HTERT RPE-1 (cell line): ENCODE measurements around the gene DNAJB1.
"Not testable (repeated sequence)": the region's sequence is repeated elsewhere in the genome, so short reads cannot be mapped to it uniquely, and the experiment has no call there.

Source experiments
- in situ Hi-C: fragments of 300-500 bp; cut with MboI; formaldehyde crosslinking; loops from 4 replicates; pipeline ENCODE4 v1.14.3; 2020; ENCODE audit warnings: low sequenced_read_pairs

Gene DNAJB1

DNA sequence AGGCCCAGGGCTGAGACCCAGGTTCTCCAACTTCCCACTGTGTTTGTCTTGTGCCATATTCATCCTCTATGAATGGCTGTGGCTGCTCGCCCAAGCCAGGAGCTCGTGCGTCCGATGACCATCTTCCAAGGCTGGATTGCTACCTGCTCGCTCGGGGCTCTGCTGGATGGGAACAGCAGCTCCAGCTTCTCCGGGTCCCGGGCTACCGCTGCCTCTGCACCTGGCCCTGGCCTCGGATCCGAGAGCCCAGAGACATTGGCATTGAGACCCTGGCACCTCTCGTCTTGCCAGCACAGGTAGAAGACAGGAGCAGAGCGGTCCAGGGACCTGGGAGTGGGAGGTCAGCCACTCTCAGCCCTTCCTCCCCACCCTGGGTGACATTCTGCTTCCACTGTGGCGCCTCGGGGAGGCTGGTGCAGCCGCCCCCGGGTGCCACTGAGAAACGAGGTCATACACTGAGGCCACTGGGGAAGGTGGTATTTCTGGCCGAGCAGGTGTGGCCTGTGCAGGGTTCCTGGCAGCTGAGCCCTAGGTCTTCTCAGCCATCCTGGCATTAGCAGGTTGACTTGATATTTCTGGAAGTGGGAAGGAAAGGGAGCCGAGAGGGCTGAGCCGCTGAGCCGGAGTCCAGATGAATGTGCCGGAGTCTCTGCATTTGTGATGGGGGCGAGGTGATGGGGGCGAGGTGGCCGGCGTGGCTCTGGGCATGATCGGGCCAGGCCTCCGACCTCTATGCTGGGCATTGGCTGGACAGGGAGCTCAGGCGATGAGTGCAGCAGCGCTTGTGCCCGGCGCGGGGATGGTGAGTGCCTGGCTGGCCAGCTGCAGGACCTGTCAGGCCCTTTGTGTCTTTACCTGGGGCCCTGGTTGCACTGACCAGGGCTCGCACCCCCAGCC, 35.1 kb upstream of the DNAJB1 start:
- in situ Hi-C loops = no loop called here

DNA sequence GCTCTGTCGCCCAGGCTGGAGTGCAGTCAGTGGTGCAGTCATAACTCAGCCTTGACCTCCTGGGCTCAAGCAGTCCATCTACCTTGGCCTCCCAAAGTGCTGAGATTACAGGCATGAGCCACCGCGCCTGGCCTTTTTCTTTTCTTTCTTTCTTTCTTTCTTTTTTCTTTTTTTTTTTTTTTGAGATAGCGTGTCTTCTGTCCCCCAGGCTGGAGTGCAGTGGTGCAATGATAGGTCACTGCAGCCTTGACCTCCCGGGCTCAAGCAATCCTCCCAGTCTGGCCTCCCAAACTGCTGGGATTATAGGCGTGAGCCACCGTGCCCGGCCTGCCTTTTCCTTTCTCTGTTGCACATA, 33.8 kb upstream of the DNAJB1 start:
- in situ Hi-C loops = not testable (repeated sequence)

DNA sequence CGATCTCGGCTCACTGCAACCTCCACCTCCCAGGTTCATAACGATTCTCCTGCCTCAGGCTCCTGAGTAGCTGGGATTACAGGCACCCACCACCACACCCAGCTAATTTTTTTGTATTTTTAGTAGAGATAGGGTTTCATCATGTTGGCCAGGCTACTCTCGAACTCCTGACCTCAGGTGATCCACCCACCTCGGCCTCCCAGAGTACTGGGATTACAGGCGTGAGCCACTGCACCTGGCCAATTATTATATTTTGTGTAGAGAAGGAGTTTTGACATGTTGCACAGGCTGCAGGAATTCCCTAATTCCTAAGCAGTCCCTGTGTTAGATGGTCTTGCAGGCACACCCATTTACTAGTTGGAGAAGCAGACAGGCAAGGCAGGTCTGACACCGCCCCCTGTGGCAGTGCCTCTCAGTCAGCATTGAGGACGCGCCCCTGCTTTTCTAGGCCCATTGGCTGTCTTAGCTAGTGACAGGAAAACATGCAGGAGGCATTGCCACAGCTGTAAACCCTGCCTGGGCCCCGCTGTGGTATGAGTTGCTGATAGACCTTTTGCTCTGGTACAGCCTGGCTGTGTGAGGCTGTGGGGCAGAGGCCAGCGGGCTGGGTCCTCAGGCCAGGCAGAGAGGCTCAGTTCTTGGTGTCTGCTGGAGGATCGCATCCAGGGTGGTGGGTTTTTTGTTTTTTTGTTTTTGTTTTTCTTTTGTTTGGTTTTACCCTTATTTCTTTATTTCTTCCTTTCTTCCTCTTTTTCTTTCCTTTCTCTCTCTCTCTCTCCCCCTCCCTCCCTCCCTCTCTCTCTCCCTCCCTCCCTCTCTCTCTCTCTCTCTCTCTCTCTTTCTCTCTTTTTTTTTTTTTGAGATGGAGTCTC, 33.2 kb upstream of the DNAJB1 start:
- in situ Hi-C loops = not testable (repeated sequence)

DNA sequence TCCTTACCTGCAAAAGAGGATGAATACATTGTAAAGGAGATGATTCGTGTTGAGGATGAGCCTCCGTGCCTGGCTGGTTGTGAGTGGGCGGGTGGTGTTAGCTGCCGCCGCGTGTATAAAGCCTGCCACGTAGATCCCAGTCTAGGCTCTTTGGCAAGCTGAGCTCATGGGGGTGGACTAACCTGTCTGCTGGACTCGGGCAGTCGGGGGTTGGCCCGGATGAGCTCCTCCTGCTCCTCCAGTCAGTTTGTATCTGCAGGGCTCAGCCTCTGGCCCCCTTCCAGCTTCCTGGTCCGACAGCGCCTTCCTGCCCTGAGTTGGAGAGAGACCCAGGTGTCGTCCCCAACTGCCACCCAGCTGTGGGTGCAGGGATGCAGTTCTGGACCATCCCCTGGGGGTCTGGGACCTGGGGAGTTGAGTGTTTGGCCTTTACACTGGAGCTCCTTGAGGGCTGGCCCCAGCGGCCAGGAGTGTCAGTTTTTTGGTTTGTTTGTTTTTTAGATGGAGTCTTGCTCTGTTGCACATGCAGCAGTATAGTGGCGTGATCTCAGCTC, 32.1 kb upstream of the DNAJB1 start:
- in situ Hi-C loops = no loop called here

DNA sequence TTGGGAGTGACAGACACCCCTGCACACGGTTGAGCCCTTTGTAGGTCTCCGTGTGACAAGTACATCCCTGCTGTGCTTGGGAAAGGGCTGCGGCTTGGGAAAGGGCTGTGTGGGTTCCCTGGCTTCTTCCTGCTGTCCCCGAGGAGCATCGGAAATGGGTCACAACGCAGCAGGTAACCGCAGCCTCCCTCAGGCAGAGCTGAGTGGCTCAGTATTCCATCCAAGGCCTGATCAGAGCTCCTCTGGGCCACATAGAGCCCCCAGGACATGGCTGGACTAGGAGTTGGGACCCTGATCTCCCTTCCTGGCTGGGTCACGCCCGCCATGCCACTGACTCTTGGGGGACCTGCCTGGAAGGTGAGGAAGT, 27.5 kb upstream of the DNAJB1 start:
- in situ Hi-C loops = no loop called here

DNA sequence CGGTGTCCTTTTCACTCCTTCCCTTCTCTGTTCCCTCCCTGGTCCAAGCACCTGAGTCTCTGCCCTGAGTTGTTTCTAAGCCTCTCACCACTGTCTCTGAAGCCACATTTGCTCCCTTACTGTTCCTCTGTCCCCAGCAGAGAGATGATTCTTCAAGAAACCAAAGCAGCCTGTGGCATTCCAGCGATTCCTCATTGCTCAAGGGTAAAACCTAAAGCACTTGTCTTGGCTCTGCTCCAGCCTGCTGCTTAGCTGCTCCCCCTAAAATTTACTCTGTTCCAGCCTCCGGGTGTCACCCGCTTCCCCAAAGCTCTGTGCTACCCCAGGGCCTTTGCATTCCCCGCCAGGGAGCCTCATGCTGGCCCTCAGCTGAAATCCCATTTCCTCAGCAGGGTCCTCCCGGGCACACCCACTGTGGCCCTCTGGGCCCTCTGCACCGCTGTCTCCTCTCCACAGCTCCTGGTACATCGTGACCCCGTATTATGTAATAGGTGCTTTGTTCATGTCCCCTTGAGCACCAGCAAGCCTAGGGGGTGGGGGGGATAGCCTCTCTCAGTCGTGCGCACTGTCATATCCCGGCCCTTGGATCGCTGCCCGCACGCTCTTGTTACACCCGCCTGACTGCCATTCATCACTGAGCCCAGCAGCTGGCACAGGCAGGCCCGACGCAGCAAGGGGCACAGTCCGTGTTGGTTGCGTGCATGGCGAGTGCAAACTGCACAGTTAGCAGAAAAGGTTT, 26.9 kb upstream of the DNAJB1 start:
- in situ Hi-C loops = no loop called here

DNA sequence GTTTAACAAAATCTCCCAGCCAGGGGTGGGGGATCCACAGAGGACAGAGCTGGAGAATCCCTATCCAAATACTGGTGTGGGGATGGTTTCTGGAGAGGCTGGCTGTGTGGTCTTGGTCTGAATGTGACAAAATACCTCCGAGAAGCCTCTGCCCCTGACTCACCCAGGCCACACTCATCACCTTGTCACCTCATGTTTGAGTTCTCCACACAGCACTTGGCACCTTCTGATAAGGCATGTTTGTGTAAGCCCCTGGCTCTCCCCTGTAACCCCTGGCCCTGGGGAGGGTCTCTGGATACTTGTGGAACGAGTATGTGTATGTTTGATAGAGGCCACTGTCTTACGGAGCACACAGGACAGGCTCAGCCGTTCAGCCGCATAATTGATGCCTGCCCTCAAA, 25.9 kb upstream of the DNAJB1 start:
- in situ Hi-C loops = no loop called here

DNA sequence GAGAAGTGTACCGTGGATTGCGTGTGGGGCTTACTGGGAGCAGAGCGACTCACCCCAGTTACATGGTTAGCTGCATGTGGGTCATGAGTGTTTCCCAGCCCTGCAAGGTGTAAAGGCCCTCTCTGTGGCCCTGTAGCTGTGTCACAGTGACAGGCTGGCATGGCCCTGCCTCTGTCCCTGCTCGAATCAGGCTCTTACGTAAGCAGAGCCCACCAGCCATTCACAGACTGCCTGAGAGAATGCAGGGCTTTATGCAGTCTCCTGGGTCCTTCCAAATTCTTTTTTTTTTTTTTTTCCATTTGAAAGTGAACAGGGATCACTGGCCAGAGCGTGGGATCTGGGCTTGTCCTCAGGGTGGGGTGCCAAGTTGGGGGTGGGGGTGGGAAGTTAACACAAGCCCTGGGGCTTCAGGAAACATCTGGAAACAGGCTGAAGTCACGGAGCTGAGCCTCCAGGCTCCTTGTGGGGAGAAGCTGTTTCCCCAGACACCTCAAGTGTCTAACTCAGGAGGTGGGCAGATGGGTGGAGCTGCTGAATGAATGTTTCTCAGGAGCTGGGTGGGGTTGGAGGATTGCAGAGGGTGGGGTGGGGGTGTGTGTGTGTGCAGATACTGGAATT, 24.6 kb upstream of the DNAJB1 start:
- in situ Hi-C loops = no loop called here

DNA sequence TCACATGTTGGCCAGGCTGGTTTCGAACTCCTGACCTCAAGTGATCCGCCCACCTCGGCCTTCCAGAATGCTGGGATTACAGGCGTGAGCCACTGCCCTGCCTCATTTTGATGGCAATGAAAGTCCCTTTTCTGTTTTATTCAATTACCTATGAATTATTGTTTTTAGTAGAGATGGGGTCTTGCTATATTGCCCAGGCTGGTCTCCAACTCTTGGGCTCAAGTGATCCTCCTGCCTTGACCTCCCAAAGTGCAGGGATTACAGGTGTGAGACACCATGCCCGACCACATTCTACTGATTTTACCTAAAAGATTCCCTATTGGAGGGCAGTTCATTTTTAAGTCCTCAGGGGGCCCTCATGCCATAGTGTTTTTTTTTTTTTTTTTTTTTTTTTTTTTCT, 23.8 kb upstream of the DNAJB1 start:
- in situ Hi-C loops = not testable (repeated sequence)

DNA sequence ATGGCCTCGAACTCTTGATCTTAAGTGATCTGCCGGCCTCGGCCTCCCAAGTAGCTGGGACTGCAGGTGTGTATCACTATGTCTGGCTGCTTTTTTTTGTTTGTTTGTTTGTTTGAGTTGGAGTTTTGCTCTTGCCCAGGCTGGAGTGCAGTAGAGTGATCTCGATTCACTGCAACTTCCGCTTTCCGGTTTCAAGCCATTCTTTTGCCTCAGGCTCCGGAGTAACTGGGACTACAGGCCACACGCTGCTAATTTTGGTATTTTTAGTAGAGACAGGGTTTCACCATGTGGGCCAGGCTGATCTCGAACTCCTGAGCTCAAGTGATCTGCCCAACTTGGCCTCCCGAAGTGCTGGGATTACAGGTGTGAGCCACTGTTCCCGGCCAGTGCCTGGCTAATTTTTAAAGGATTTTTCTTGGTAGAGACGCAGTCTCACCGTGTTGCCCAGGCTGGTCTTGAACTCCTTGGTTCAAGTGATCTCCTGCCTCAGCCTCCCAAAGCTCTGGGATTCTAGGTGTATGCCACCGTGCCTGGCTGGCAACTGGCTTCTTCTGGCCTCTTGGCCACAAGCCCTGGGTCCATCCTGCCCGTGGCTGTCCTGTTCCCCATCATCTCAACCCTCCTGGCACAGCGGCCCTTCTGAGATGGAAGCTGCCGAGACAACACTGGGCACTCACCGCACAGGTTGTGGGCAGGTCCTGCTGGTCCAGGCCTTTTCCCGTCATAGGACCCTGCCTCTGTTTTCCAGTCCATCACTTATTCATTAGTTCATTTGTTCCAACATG, 22.7 kb upstream of the DNAJB1 start:
- in situ Hi-C loops = no loop called here

DNA sequence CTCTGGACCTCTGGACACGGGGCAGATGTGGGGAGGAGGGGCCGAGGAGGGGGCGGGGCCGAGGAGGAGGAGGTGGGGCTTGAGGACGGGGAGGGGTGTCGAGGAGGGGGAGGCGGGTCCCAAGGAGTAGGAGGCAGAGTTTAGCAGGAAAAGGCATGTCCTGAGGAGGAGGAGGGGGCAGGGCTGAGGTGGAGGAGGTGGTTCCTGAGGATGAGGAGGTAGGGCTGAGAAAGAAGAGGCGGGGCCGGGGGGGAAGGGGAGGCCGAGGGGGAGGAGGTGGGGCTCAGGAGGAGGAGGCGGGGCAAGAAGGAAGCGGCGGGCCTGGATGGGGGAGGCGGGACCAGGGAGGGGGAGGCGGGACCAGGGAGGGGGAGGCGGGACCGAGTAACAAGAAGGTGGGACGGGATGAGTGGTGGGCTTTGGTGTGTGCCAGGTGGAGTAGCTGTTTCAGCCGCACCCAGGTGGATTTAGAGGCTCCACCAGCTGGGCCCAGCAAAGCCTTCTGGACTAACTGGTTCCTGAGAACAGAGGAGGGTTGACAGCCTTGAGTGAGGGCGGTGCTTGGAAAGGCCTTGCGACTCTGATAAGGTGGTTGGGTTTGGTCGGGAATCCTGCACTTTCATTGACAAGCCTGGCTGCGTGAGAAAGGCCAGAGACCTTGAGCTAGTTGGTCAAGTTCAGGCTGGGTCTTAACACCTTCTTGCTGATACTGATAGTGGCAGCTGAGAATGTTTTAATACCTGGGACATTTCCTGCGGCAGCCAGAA, 18.9 kb upstream of the DNAJB1 start:
- in situ Hi-C loops = no loop called here

DNA sequence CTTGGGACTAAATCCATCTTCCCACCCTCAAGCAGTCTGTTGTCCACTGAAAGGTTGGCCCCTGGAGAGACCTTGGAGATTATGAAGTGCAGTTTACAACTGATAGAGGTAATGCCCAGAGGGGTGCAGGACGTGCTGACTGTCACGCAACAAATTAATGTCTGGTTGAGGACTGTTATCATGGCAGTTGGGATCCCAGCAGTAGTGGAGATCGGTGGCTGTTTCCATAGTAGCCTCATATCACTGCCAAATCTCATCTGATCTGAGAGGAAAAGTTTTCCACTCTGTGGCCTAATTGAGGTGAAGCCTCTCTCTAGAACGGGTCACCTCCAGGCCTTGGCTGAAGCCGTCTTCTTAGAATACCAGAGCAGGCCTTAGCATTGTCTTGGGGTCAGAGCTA, 15.3 kb upstream of the DNAJB1 start:
- in situ Hi-C loops = no loop called here

DNA sequence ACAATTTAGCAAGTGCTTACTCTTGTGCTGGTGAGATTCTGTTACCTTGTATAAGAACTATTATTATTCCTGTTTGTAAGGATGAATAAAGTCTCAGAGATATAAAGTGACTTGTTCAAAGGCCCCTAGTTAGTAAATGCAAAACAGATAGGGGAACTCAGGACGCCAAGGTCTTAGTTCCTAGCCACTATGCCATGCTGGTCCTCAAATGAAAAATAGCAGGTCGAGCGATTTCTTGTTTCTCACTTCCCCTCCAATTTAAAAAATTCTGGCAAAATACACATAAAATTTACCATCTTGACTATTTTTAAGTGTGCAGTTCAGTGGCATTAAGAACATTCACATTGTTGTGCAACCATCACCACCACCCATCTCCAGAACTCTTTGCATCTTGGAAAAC, 12.3 kb upstream of the DNAJB1 start:
- in situ Hi-C loops = no loop called here

DNA sequence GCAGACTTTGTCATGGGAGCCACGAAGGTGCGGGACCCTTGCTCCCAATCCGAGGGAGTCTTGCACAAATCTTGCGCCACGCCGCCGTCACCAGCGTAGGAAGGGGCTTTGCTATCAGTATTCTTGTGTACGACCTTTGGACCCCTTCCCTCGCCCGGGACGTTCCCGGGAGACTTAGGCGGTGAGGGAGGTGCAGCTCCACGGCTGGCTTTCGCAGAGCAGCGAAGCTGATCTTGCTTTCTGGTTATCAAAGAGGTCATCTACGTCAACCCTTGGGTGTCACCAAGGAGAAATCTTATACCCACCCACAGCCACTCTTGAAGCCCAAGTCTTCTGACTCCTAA, 11.8 kb upstream of the DNAJB1 start:
- in situ Hi-C loops = no loop called here

DNA sequence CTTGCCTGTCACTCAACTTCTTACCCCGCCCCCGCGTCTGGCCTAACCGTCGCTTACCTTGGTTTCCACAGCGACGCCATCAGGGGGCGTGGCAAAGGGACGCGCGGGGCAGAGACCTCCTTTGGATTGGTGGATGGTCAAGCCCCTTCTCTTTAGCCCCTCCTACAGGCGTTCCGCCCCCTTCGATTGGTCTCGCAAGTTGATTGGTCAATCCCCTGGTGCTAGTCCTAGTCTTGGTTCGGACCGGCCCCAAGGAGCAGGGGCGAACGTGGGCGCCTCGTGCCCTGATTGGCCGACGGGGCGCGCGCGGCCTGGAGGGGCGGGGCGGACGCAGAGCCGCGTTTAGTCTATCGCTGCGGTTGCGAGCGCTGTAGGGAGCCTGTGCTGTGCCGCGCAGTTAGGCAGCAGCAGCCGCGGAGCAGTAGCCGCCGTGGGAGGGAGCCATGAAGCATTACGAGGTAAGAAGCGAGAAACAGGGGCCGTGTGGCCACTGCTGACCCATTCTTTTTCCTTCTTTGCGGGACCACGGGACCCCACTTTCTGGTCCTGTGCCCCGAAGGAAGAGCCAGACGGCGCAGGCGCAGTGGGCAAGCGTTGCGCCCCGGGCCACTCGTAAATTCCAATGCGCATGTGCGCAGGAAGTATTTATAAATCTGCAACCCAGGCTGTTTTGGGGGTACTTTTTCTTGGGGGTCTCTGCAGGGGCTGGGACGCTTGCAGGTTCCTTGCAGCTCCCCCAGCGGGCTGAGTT, 11.2 kb upstream of the DNAJB1 start, which contains the start of gene TECR:
Gene TECR, plus strand, starts transcription at position 341 of the 751 bp plus-strand sequence. Its CDS starts 103 bp downstream, at position 444.
- in situ Hi-C loops = no loop called here

DNA sequence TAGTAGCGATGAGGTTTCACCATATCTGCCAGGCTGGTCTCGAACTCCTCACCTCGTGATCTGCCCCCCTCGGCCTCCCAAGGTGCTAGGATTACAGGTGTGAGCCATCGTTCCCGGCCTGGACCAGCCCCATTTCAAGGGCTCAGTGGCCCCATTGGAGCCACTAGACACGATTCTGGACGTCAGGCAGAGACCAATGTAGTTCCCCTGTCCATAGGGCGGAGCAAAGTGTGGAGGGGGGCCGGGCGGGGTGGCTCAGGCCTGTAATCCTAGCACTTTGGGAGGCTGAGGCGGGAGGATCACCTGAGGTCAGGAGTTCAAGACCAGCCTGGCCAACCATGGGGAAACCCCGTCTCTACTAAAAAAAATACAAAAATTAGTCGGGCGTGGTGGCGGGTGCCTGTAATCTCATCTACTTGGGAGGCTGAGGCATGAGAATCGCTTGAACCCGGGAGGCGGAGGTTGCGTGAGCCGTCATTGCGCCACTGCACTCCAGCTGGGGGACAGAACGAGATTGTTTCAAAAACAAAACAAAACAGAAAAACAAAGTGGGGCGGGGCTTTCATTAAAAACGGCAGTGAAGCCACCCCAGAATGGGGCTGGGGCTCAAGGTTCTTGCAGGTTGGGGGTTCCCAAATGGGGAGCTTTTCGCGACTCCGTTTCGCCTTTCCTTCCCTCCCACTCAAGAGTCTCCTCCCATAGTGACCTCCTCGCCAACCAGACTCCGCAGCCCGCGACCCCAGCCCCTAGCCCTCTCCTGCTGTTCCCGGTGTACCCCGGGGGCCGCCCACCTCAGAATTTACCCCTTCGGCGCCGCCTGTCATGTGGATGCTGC, 10.4 kb upstream of the DNAJB1 start:
- in situ Hi-C loops = no loop called here

DNA sequence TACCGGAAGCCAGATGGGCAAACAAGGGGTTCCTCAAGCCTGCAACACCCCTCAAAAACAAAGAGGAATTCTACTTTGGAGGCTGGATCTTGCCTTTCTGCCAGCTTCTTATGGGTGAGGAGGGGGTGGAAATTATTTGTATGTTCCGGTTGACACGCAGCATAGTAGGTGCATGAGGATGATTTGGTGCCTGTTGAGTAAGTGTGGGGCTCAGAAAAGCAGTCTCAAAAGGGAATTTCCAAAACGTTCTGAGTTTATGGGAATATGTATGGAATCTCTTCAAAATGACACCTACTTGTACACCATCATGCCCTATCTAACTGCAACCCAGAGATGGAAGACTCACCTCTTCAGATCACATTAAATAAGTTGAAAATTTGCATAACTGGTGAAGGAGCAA, 8.2 kb upstream of the DNAJB1 start:
- in situ Hi-C loops = no loop called here

DNA sequence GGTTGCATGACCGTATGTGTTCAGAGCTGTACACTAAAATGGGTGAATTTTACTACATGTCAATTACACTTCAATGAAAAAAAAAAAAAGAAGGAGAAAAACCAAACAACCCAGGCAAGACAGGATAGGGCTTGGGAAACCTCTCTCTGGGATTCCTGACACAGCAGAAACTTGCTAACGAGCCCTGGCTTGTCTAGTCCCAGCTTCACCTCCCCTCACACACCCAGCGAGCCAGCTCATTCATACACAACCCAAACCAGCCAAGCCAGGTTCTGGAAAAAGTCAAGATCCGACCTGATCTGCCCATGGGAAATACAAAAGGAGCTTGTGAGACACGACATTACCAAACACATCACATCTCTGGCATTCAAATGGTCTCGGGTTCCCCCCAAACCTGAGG, 7.5 kb upstream of the DNAJB1 start:
- in situ Hi-C loops = no loop called here
